SKM-1 (cell line): ENCODE measurements around the gene DOCK7.
"Not testable (repeated sequence)": the region's sequence is repeated elsewhere in the genome, so short reads cannot be mapped to it uniquely, and the experiment has no call there.

ENCODE experiments used
- DNase-seq: peaks from one replicate; lab custom pipeline; 2025; ENCODE audit not compliant: unreplicated experiment; lab: John Stamatoyannopoulos, UW

DOCK7 gene

DNA sequence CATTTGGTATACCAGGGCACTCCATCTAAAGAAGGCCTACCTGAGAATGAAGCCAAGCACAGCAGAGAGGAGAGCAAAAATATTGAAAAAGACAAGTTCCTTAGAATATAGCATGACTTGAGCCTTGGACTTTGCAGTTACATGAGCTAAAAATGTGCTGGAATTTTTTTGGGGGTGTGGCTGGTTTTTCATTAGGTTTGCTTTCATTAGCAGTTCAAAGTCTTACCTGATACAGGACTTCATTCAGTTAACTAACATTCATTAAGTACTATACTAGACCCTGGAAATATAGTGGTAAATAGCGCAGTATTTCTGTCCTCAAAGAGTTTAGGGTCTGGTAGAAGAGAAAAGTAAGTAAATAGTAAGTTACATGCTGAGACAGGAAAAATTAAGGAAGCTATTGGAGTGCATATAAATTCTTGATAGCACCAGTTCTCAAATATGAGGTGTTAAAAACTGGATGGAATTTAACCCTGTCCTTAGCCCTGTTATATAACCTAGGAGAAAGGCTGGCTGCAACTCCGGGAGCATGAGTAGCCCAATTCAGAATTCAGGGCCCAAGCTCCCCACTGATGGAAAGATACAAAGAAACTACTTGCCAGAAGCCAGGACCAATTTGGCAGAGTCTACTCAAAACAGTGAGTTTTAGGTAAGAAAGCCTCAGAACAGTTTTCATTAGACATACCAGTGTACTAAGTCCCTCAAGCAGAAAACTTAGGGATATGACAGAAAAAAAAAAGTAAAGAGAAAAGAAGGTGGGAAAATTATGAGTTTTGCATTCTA is 3.1 kb upstream of the DOCK7 start:
- no peak for DNase-seq

DNA sequence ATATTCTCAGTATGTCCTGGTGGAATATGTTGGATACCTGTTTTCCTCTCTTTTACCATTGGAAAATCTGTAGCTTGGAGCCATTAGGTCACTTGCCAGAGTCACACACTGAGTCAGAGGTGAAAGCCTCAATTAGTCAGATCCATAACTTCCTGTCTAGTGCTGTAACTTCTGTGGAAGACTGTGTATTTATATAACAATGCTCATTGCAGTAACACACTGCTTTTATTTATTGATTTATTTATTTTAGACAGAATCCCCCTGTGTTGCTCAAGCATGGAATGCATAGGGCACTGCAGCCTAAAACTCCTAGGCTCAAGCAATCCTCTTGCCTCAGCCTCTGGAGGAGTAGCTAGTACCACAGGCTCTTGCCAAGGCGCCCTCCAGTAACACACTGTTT is 1.3 kb upstream of the DOCK7 start:
- DNase-seq = no peak

DNA sequence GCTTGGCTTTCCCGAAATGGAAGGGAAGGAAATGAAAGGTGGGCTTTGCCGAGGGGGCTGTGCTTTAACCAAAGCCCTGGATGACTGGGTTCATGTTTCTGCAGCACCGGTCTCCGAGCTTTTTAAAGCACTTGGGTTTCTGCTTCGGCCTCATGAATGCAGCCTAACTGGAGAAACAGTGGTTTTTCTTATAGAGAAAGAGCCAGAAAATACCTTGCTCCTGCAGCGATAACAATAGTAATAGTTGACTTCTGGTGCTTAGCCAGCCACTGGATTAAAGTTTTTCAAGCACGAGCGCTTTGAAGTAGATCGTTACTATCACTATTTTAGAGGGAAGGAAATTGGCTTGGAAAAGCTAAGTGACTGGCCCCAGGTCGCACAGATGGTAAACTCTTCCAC is 500 bp upstream of the DOCK7 start:
- DNase-seq = no peak

DNA sequence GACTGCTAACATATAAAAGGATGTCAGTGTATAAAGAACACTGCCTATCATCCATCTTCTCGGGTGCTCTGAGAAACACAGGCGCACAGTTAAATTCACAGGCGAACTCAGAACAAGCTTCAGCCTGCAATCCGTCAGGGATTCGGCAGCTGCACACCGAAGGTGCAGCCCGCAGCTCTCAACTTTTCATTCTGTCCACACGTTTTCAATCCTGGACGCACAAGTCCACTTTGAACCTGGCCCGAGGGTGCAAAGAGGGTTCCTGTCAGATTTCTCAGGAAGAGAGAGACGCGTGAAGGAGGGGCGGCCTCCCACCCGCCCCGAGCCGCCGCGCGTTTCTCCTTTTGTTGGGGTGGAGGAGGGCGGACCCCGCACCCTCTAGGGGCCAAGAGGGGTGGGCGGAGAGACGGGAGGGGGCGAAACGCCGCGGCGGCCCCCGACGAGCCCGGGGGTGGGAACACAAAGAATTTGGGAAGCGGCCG is 724 bp downstream of the DOCK7 start:
- DNase-seq = no peak

DNA sequence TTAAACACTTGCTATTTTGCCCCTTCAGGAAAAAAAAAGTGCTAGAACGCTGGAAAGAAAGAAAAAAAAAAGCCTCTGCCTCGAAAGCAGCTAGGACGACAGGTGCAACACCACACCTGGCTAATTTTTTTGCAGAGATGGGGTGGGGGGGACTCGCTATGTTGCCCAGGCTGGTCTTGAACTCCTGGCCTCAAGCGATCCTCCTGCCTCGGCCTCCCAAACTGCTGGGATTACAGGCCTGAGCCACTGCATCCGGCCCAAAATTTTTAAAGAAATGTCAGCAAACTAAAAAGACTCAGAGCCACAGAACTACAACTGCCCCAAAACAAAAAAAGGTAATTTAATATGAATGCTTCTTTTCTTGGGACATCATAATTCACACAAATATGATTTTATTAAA is 1.4 kb downstream of the DOCK7 start:
- DNase-seq = no peak

DNA sequence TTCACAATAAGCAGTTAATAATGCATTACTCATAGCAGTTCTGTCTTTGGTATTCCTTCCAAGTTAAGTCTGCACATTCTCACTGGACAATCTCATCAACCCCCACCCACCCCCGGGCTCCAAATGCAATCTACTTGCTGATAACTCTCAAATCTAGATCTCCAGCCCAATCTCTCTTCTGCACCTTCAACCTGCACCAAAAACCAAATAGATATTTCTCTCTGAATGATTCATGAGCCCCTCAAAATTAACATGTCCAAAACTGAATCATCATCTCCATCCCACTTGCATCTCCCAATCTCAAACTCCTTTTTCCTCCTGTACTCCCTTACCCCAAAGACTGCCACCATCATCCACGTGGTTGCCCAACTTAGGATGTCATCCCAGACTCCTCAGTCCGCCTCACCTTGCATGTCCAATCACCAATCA is 2.7 kb downstream of the DOCK7 start:
- DNase-seq = no peak

DNA sequence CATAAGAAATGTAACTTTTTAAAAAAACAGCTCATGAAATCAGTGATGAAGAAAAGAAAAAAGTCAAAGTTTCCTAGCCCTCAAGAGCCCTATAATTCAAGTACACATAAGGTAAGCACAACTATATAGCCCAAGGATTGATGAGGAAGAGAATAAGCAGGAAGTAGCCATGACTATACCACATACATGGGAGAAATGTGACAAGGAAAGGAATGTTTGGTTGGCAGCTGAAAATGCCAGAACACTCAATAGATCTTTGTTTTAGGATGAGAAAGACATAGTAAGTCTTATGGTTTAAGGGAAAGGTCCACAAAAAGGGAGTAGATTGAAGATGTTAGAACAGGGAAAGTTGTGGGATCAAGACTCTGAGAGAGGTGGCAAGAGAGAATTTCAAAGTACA is 5.7 kb downstream of the DOCK7 start:
- DNase-seq = no peak

DNA sequence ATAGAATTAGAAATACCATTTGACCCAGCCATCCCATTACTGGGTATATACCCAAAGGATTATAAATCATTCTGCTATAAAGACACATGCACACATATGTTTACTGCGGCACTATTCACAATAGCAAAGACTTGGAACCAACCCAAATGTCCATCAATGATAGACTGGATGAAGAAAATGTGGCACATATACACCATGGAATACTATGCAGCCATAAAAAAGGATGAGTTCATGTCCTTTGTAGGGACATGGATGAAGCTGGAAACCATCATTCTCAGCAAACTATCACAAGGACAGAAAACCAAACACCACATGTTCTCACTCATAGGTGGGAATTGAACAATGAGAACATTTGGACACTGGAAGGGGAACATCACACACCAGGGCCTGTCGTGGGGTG is 7.2 kb downstream of the DOCK7 start:
- not testable (repeated sequence) for DNase-seq

DNA sequence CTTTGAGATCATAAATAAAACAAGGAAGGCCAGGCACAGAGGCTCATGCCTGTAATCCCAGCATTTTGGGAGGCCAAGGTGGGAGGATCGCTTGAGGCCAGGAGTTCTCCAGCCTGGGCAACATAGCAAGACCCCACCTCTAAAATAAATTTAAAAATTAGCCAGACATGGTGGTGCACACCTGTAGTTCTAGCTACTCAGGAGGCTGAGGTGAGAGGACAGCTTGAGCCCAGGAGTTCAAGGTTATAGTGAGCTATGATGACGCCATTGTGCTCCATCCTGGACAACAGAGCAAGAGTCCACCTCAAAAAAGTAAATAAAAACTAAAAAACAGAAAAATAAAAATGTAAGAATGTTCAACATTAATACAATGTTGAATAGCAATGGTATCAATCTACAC is 10.4 kb downstream of the DOCK7 start:
- DNase-seq = not testable (repeated sequence)

DNA sequence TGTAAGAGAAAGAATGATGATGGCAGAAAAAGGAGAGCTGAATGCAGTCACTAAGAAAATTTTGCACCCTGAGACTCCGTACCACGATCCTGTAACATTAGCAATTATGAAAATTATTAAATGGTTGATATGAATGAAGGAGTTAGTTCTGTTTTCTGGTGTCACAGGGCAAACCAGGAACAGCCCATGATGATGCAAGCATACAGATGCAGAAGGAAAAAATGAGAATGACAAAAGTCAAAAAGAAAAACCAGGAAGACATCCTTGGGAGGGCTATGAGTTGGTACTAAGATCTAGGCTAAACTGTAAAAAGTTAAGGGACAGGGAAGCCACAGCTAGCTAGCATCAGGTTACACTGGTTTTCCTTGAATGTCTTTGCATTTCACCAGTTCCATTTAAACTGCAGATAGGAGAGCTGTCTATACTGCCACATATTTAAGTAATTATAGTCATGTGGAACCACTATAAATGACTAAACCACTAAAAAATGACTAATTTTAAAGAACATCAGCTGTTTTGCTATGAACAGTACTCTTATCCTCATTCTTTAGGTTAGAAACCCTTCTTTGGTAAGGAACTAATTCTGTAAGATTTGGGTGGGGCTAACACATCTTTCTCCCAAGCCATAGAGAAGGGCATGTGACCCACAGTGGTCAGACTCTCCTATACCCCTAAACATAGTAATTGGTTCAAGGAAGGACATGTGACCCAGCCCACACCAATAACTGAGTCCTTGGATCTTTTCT is 11.4 kb downstream of the DOCK7 start:
- DNase-seq = no peak

DNA sequence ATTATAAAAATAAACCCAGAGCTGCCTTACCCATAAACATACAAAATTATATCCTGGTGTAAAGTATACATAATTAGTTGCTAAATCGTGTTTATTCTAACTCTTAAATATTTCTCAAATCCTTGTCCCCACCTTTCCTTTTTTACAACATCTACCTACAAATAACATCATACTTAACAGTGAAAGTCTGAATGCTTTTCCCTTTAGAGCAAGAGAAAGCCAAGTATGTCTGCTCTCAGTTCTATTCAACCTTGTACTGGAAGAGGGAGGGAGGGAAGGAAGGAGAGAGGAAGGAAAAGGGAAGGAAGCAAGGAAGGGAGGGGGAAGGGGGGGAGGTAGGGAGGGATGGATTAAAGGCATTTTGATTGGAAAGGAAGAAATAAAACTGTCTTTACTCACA is 14.6 kb downstream of the DOCK7 start:
- no peak for DNase-seq

DNA sequence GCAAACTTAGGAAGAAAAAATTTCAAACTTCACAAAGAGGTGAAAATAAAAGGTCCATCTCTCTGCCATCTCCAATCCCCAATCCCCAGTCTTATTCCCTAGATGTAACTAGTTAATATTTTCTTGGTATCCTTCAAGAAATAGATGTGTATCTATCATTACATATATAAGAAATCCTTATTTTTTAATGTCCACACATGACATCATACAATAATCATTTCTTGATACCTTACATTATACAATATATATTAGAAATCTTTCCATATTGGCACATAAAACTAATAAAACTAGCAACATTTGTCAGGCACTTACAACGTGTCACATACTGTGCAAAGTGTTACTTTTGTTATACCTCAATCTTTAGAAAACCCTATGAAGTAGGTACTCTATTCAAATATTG is 16.2 kb downstream of the DOCK7 start:
- DNase-seq = no peak

DNA sequence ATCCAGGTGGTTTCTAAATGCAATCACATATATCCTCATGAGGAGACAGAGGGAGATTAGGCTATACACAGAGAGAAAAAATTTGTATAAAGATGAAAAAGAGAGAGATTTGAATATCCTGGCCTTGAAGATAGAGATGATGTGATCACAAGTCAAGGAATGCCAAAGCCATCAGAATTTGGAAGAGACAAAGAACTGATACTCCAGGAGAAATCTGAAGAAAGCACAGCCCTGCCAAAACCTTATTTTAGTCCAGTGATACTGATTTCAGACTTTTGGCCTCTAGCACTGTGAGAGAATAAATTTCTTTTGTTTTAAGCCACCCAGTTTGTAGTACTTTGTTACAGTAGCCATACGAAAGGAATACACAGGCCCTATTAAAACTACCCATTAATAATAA is 33.4 kb downstream of the DOCK7 start:
- DNase-seq = no peak

DNA sequence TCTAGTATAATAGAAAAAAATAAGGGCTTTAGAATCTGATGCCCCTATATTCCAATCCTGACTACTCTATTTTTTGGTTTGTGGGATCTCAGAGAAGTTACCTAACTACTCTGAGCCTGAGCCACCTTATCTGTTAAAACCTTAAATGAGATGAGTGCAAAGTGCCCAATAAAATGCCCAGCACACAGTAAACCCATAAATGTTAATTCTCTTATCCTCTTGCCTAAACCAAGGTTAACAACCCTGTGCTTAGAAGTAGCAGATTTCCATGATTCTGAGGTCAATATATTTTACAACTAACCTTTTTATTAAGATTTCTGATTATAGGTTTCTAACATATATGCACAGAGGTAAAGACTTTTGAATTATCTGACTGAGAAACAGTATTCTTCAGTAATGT is 35.8 kb downstream of the DOCK7 start:
- DNase-seq = no peak

DNA sequence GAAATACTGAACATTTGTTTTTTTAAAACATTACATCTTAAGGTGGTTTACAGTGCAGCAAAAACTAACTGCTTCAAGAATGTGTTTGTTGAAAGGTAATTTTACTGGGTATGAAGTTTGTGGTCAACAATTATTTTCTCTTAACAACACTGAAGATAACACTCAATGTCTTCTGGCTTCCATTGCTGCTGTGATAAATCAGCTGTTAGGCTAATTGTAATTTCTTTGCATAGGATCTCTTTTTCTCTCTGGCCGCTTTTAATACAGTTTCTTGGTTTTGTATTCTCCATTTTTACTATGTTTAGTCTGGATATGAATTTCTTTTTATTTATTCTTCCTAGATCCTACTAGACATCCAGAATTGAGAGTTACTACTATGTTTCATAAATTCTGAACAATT is 44.9 kb downstream of the DOCK7 start:
- DNase-seq = no peak

DNA sequence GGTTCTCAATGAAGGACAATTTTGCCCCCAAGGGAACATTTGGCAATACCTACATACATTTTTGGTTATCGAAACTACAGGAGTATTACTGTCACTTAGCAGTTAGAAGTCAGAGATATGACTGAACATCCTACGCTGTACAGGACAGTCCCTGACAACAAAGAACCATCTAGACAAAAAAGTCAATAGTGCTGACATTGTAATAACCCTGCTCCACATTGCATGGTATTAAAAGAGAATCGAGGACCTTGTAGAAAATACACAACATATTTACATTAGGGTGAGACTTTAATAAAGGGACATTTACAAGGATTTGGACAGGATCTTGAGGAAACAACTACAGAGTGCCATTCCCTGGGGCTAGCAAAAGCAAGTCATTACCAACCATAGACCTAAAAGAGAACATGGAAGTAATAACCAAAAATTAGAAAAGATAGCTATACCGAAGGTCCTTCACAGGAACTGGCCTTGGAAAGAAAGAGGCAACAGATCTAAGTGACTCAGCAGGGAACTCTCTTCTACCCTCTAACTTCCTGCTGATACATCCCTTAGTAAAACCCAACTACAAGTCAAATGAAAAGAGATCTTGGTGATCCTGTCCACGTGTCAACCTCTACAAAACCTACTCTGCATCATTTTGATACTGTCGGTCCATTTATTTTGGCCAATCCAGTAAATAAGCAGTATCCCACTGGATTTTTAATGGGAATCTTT is 50.6 kb downstream of the DOCK7 start:
- DNase-seq = no peak

DNA sequence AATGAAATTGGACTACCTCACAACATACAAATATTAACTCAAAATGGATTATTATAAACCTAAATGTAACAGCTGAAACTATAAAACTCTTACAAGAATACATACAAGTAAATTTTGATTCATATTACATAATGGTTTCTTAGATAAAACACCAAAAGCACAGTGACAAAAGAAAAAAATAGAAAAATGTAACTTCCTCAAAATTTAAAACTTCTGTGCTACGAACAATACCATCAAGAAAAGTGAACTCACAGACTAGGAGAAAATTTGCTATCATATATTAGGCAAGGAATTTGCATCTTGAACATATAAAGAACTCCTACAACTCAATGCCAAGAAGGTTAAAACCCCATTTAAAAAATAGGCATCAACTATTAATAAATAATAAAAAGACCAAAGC is 59.7 kb downstream of the DOCK7 start:
- DNase-seq = no peak

DNA sequence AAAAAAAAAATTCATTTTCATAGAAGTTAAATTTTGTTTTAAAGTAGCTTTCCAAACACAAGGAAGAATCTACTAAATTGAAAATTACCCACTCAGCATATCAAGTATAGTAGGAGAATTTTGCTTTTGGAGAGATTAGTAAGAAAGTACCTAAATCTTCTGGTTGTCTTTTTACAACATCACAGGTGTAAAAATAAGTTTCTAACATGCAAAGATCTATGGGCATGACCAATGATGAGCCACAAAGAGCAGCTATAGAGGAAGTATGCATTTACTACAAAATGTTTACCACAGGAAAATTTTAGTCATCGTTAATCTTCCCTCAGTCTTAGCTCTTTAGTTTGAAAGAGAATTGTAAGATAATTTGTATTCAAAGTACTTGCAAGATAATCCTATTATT is 62.8 kb downstream of the DOCK7 start:
- DNase-seq = no peak

DNA sequence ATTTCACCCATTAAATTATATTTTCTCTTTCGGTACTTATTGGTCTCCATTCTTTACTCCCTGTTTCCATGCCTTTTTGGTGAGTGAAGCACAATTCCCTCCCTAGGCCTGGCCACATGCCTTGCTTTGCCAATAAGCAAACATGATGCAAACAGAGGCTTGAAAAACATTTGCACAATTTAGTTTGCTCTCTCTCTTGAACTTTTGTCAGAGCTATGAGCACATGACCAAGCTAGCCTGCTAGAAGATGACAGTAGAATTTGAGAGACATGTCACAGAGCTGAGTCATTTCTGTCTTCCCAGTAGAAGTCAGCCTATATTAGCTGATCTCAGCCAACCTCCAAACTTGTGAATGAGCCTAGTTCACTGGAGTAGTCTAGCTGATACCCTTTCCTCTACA is 66.3 kb downstream of the DOCK7 start:
- DNase-seq = no peak

DNA sequence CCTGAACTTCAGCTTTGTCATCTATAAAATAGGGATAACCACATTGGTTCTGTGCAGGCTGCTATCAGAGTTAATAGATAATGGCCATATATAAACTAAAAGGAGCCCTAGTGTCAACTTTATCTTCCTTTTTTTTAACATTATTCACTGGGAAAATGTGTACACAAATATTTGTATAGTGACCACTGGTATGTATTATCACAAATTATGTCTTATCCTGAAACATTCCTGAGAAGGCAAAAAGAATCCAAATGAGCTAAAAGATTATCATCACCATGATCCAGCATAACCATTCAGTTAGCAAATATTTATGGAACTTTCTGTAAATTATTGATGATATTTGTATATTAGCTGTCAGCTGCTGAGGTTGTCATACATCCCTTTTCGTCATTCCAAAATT is 74.3 kb downstream of the DOCK7 start:
- DNase-seq = no peak

DNA sequence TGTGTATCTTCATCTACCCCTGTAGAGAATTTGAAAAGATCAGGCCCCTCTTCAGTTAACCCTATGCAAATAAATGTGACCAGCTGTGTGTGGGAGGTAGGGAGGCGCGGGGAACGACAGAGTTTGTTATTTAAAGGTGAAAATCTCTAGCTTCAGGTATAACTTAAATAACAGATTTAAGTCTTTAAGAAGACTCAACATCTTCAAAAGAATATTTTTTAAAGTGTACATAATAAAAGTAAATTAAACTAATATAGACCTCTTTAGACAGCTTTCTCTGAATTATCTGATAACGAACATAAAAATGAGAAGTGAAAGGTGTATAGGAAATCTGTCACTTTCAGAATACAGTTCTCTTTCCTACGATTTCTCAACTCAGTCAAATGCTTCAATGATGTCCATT is 74.9 kb downstream of the DOCK7 start:
- no peak for DNase-seq

DNA sequence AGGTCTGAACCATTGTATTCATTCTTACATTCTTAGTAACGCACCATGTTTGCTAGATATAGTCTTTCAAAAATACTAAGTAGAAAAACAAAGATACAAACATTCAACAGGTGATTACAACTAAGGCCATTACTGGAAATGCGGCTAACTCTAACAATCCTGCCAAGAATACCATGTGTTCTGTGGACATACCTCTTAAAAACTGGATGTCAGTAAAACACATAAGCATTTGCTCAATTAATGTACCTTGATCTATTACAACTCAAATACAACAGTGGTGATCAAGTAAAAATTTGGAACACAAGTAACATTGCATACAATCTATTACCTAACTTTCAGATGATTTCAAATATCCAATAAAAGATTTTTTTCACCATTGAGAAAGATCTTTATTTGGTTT is 75.4 kb downstream of the DOCK7 start:
- DNase-seq = no peak
